Panc1 (cell line): ENCODE data around the gene FKBP10.
A peak's percentile ranks its signal among the peaks of the same experiment; 100 is the strongest.

Experiments
- POLR2AphosphoS5 ChIP-seq: IDR thresholded peaks from 2 replicates; pipeline ENCODE4 v1.6.1; 2012; ENCODE audit warnings: mild to moderate bottlenecking, low read depth, low read length, moderate library complexity
- REST ChIP-seq, 2 experiments: IDR thresholded peaks; 2 replicates each; pipeline ENCODE4 v1.6.1; 2011 to 2012; ENCODE audit warnings: low read depth in 2 of 2, control low read depth in 1 of 2, low read length in 1 of 2, mild to moderate bottlenecking in 1 of 2, moderate library complexity in 1 of 2; ENCODE audit not compliant: insufficient read depth in 1 of 2
- SIN3A ChIP-seq: IDR thresholded peaks from 2 replicates; pipeline ENCODE4 v1.6.1; 2012; ENCODE audit warnings: low read depth, mild to moderate bottlenecking, low read length, moderate library complexity, borderline replicate concordance; ENCODE audit not compliant: insufficient read depth
- TCF7L2 ChIP-seq: IDR thresholded peaks from 2 replicates; pipeline ENCODE4 v1.6.1; 2011; ENCODE audit warnings: mild to moderate bottlenecking, low read depth, low read length, inconsistent platforms
- TF ChIP-seq, protein P1 (sequence below): fragments of 450-650 bp; IDR thresholded peaks from 2 replicates; pipeline ENCODE4 v1.5.1; 2017; ENCODE audit warnings: mild to moderate bottlenecking

- TF ChIP-seq REST (IDR thresholded peaks at IDR 0.05; ENCODE audit: insufficient read depth in 1 of 2, low read depth in 2 of 2, low read length in 1 of 2) (no peak), POLR2AphosphoS5 (peak; percentile 87), TCF7L2 (peak; percentile 37; the same call in 1 of the 2 replicates), SIN3A (no peak)
- TF ChIP-seq, protein P1, sequence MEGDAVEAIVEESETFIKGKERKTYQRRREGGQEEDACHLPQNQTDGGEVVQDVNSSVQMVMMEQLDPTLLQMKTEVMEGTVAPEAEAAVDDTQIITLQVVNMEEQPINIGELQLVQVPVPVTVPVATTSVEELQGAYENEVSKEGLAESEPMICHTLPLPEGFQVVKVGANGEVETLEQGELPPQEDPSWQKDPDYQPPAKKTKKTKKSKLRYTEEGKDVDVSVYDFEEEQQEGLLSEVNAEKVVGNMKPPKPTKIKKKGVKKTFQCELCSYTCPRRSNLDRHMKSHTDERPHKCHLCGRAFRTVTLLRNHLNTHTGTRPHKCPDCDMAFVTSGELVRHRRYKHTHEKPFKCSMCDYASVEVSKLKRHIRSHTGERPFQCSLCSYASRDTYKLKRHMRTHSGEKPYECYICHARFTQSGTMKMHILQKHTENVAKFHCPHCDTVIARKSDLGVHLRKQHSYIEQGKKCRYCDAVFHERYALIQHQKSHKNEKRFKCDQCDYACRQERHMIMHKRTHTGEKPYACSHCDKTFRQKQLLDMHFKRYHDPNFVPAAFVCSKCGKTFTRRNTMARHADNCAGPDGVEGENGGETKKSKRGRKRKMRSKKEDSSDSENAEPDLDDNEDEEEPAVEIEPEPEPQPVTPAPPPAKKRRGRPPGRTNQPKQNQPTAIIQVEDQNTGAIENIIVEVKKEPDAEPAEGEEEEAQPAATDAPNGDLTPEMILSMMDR: peak; percentile 96
Observed at GRCh38 chr17:41801374-41802271, 11.2 kb upstream of the FKBP10 start.
